Fibroblast of the aortic adventitia (primary cell): ENCODE data around the gene ZDHHC7. TPM values are rescaled to one million over a fixed set of nuclear protein-coding genes. Genes with fewer than 3 reads are reported as not detected.

ENCODE experiments used
- DNase-seq: peaks from one replicate; pipeline ENCODE4 v3.0.0-alpha.2; 2010; ENCODE audit warnings: low read depth
- H3K4me3 ChIP-seq: 2 replicates; pipeline ENCODE4 v1.5.1; 2011; ENCODE audit warnings: low read depth, mild to moderate bottlenecking, control low read depth, low read length, moderate library complexity
- total RNA-seq: library from RNA; depleted of rRNA; stranded (reverse); fragments of >200 nt; gene quantifications from 2 replicates; pipeline ENCODE4 v1.2.3, GENCODE V29; 2012; ENCODE audit warnings: low replicate concordance
- TF ChIP-seq, protein P1 (sequence below): IDR thresholded peaks from 2 replicates; pipeline ENCODE4 v1.5.1; 2011; ENCODE audit warnings: mild to moderate bottlenecking, low read length, control low read depth, inconsistent platforms; ENCODE audit not compliant: insufficient read depth

Gene ZDHHC7
- total RNA-seq, 1 donor = 82.5 TPM

DNA sequence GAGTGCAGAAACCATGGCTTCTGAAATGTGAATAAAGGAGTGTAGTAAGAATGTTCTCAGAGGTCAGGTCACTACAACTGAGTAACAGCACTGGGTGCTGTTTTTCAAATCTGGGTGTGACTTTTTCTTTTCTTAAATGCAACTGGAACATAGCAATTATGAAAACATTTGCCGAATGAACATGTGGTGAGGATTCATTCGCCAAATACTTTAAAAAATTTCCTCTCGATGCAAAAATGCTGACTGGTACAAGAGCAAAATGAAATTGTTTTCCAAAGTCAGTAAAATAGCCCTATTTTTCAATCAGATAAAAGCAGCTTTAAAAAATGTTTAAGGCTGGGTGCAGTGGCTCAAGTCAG, 18.6 kb downstream of the ZDHHC7 start:
- TF ChIP-seq, protein P1, sequence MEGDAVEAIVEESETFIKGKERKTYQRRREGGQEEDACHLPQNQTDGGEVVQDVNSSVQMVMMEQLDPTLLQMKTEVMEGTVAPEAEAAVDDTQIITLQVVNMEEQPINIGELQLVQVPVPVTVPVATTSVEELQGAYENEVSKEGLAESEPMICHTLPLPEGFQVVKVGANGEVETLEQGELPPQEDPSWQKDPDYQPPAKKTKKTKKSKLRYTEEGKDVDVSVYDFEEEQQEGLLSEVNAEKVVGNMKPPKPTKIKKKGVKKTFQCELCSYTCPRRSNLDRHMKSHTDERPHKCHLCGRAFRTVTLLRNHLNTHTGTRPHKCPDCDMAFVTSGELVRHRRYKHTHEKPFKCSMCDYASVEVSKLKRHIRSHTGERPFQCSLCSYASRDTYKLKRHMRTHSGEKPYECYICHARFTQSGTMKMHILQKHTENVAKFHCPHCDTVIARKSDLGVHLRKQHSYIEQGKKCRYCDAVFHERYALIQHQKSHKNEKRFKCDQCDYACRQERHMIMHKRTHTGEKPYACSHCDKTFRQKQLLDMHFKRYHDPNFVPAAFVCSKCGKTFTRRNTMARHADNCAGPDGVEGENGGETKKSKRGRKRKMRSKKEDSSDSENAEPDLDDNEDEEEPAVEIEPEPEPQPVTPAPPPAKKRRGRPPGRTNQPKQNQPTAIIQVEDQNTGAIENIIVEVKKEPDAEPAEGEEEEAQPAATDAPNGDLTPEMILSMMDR = no peak
- DNase-seq = peak; percentile 75
- no peak overlapping the region for H3K4me3 ChIP-seq

DNA sequence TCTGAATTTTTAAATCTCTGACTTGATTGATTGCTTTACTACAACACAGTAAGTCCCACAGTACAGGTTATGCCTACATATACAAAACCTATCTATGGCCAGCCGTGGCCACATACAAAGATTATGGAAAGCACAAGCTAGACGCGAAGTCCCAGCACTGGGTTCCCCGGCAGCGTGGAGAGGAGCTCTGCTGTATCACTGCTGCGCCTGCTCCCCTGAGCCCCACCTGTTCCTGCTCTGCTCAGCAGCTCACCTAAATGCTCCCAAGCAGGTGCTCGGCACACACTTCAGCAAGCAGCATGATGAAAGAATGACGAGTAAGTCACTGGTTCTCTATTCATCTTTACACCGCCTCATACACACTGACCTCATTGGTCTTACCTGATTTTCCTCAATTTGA, 20.6 kb downstream of the ZDHHC7 start:
- no peak overlapping the region for H3K4me3 ChIP-seq
- TF ChIP-seq, protein P1 = no peak
- no peak for DNase-seq

DNA sequence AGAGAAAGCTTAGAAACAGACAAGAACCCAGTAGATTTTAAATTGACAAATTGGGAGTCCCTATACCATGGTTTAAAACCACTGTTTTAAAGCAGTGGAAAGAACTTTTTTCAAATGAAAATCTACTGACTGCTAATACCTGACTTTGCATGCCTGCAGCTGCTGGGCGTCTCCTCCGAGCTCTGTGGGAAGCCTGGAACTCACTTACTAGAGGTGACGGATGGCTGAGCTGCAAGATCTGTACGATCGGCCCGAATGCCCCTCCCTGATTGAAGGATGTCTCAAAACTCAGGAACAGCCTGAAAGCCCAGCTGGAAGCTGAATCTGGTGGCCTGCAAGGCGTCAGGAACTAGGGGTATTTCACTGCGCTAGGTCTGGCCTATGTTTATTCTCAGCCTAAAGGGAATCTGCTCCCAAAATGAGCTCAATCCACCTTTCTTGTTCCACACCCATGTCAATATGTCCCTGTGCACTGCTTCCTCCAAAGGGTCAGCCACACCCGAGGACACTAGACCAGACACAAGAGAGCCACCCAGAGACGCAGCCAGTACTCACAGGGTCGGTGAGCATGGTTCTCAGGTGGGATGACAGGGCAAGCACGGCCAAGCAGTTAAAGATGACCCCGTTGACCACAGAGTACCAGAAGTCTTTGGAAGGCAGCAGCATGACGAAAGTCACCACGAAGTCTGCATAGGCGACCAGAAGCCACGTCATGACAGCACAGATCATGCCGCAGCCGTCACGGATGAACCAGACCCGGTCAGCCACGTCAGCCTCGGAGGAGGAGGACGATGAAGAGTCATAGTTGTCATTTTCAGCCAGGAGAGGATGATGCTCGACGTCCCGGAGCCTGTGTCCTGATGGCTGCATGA, 21.4 kb downstream of the ZDHHC7 start:
- DNase-seq = no peak
- H3K4me3 ChIP-seq = no peak overlapping the region
- TF ChIP-seq, protein P1 = no peak

DNA sequence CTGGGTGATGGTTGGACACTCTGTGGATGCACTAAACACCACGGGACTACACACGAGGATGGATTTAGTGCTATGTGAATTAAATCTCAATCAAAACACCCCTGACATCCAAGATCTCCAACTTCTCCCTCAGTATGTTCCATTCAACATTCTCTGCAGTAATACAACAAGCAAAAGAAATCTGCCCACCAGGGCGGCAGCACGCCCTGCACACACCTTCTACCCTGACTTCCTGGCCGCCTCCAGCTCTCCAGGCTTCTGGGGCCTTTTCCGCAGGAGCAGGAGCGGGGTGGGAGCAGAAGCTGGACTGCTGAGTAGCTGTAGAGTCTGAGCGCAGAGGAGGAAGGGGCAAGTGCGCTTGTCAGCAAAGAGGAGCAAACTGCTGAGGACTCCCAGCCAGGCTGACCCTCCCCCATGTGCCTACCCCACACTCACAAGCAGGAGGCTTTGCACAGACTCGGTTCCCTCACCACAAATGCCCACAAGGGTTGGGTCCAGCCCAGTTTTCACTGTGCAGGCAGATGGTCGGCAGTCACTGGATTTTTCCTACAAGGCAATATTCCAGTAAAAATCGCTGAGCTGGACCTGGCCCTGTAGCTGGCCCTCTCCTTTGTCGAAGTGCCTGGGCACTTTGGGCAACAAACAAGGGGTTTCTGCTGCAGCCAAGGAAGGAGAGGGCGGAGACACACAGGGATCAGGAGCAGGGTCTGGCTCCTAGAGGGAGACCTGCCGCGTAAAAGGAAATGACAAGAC, 22.8 kb downstream of the ZDHHC7 start:
- no peak overlapping the region for H3K4me3 ChIP-seq
- TF ChIP-seq, protein P1 = no peak
- no peak for DNase-seq

DNA sequence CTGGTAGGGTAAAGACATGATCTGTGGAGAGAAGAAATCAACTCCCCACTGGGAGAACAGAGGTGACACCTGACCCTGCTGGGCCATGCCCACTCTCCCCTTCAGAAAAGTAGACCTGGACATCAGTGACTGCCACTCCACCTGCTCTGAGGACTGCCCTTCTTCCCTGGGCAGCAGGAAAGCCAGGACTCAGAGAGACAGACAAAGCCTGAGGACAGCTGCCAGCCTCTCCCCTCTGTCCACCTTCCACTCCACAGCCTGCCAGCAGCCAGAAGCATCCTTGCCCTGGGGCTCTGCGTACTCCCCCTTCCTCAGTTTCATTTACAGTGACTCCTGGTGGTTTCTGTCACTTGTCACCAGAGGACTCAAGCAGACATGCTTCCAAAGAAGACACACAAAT, 24.5 kb downstream of the ZDHHC7 start:
- TF ChIP-seq, protein P1 = no peak
- H3K4me3 ChIP-seq = no peak overlapping the region

DNA sequence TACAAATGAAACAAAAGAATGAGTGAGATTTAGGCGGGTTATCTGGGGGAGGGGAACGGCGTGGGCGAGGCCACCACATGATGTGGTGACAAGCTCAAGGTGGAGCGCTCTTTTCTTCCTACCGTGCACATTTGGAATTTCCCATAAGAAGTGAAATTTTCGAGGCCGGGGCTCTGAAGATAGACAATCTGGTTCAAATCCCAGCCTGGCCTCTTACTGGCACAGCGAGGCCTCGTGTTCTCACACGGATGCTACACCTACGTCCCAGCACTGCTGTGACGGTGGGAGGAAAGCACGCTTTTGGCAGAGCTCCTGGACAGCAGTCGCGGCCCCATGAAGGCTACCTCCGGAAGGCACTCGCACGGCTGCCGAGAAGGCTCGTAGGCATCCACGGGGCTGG, 25.2 kb downstream of the ZDHHC7 start:
- DNase-seq = no peak
- H3K4me3 ChIP-seq = no peak overlapping the region
- TF ChIP-seq, protein P1 = no peak

More for the DNA sequence above, 24.5 kb downstream of the ZDHHC7 start:
- DNase-seq = no peak
